Memory B cell (primary cell): ENCODE data around the gene PHLPP1.

Source experiments
- ATAC-seq: fragments of 150-1000 bp; cut with Tn5 transposase; 2 replicates; pipeline ENCODE4 v1.10.0; 2021; ENCODE audit warnings: low read depth, mild to moderate bottlenecking, moderate library complexity
- DNase-seq, 2 donors: peaks; one replicate each; pipeline ENCODE4 v3.0.0; 2022; ENCODE audit warnings: low spot score in 2 of 2
- H3K27ac Mint-ChIP-seq: one replicate; pipeline ENCODE4 v1.8.0; 2022; ENCODE audit warnings: mild to moderate bottlenecking, moderate library complexity, mixed read lengths
- H3K27me3 Mint-ChIP-seq: one replicate; pipeline ENCODE4 v1.8.0; 2022; ENCODE audit warnings: mixed read lengths
- H3K36me3 Mint-ChIP-seq: one replicate; pipeline ENCODE4 v1.8.0; 2022; ENCODE audit warnings: mild to moderate bottlenecking, mixed read lengths
- H3K4me1 Mint-ChIP-seq: one replicate; pipeline ENCODE4 v1.8.0; 2022; ENCODE audit warnings: mixed read lengths
- H3K4me3 Mint-ChIP-seq: one replicate; pipeline ENCODE4 v1.8.0; 2022; ENCODE audit warnings: mild to moderate bottlenecking, moderate library complexity, mixed read lengths
- H3K9me3 Mint-ChIP-seq: one replicate; pipeline ENCODE4 v1.8.0; 2022; ENCODE audit warnings: mixed read lengths

The PHLPP1 gene

GRCh38 chr18:62767321-62767720 lies 52.0 kb downstream of the PHLPP1 start:
- no peak overlapping the region for H3K4me3 Mint-ChIP-seq
- peaks cover 9% of the 10 kb centered on the region for H3K4me1 Mint-ChIP-seq
- H3K27me3 Mint-ChIP-seq, result no peaks in the 10 kb centered on the region
- peaks cover 8% of the 10 kb centered on the region for H3K36me3 Mint-ChIP-seq
- H3K27ac Mint-ChIP-seq, result no peak overlapping the region
- DNase-seq (no peak), ATAC-seq (no peak)
- H3K9me3 Mint-ChIP-seq, result no peaks in the 10 kb centered on the region

GRCh38 chr18:62767836-62768557 lies 52.7 kb downstream of the PHLPP1 start:
- Mint-ChIP-seq H3K9me3 (no peaks in the 10 kb centered on the region), H3K27me3 (no peaks in the 10 kb centered on the region), H3K4me3 (no peak overlapping the region), H3K4me1 (peaks cover 9% of the 10 kb centered on the region), H3K36me3 (peaks cover 8% of the 10 kb centered on the region), H3K27ac (no peak overlapping the region)
- DNase-seq (no peak), ATAC-seq (no peak)

GRCh38 chr18:62768558-62768943 lies 53.2 kb downstream of the PHLPP1 start:
- no peak for ATAC-seq
- H3K9me3 Mint-ChIP-seq, result no peaks in the 10 kb centered on the region
- DNase-seq, result no peak
- H3K4me1 Mint-ChIP-seq, result peaks cover 7% of the 10 kb centered on the region
- no peak overlapping the region for H3K4me3 Mint-ChIP-seq
- H3K27ac Mint-ChIP-seq, result no peak overlapping the region
- H3K27me3 Mint-ChIP-seq, result no peaks in the 10 kb centered on the region
- peaks cover 8% of the 10 kb centered on the region for H3K36me3 Mint-ChIP-seq

GRCh38 chr18:62769216-62769615 lies 53.9 kb downstream of the PHLPP1 start:
- H3K27me3 Mint-ChIP-seq, result no peaks in the 10 kb centered on the region
- ATAC-seq, result no peak
- no peaks in the 10 kb centered on the region for H3K9me3 Mint-ChIP-seq
- peaks cover 7% of the 10 kb centered on the region for H3K36me3 Mint-ChIP-seq
- DNase-seq, result no peak
- H3K27ac Mint-ChIP-seq, result no peak overlapping the region
- peaks cover 10% of the 10 kb centered on the region for H3K4me1 Mint-ChIP-seq
- H3K4me3 Mint-ChIP-seq, result no peak overlapping the region

GRCh38 chr18:62771494-62772270 lies 56.3 kb downstream of the PHLPP1 start:
- Mint-ChIP-seq H3K27ac (peak overlapping the region; percentile 8), H3K4me3 (no peak overlapping the region), H3K36me3 (peaks cover 1% of the 10 kb centered on the region), H3K27me3 (no peaks in the 10 kb centered on the region), H3K4me1 (peaks cover 10% of the 10 kb centered on the region), H3K9me3 (no peaks in the 10 kb centered on the region)
- no peak for ATAC-seq
- no peak for DNase-seq

GRCh38 chr18:62772860-62773584 lies 57.7 kb downstream of the PHLPP1 start:
- H3K4me1 Mint-ChIP-seq, result peaks cover 15% of the 10 kb centered on the region
- ATAC-seq (no peak), DNase-seq (no peak)
- no peak overlapping the region for H3K4me3 Mint-ChIP-seq
- no peaks in the 10 kb centered on the region for H3K9me3 Mint-ChIP-seq
- H3K36me3 Mint-ChIP-seq, result peaks cover 1% of the 10 kb centered on the region
- H3K27ac Mint-ChIP-seq, result no peak overlapping the region
- no peaks in the 10 kb centered on the region for H3K27me3 Mint-ChIP-seq

GRCh38 chr18:62773691-62774090 lies 58.4 kb downstream of the PHLPP1 start:
- DNase-seq (no peak), ATAC-seq (no peak)
- H3K4me1 Mint-ChIP-seq, result peaks cover 15% of the 10 kb centered on the region
- H3K27ac Mint-ChIP-seq, result no peak overlapping the region
- H3K36me3 Mint-ChIP-seq, result peaks cover 1% of the 10 kb centered on the region
- no peak overlapping the region for H3K4me3 Mint-ChIP-seq
- H3K27me3 Mint-ChIP-seq, result no peaks in the 10 kb centered on the region
- H3K9me3 Mint-ChIP-seq, result no peaks in the 10 kb centered on the region

GRCh38 chr18:62776024-62776570 lies 60.8 kb downstream of the PHLPP1 start:
- no peak overlapping the region for H3K4me3 Mint-ChIP-seq
- H3K9me3 Mint-ChIP-seq, result no peaks in the 10 kb centered on the region
- peaks cover 1% of the 10 kb centered on the region for H3K36me3 Mint-ChIP-seq
- H3K4me1 Mint-ChIP-seq, result peaks cover 18% of the 10 kb centered on the region
- no peaks in the 10 kb centered on the region for H3K27me3 Mint-ChIP-seq
- DNase-seq, result no peak
- ATAC-seq, result no peak
- no peak overlapping the region for H3K27ac Mint-ChIP-seq

GRCh38 chr18:62777814-62778213 lies 62.5 kb downstream of the PHLPP1 start:
- Mint-ChIP-seq H3K27ac (no peak overlapping the region), H3K27me3 (no peaks in the 10 kb centered on the region), H3K36me3 (no peaks in the 10 kb centered on the region), H3K4me1 (peaks cover 16% of the 10 kb centered on the region), H3K4me3 (no peak overlapping the region), H3K9me3 (no peaks in the 10 kb centered on the region)
- ATAC-seq (no peak), DNase-seq (no peak)

- Mint-ChIP-seq H3K4me1 (peaks cover 19% of the 10 kb centered on the region), H3K27me3 (no peaks in the 10 kb centered on the region), H3K9me3 (no peaks in the 10 kb centered on the region), H3K27ac (no peak overlapping the region), H3K4me3 (no peak overlapping the region), H3K36me3 (no peaks in the 10 kb centered on the region)
- ATAC-seq, result no peak
- DNase-seq, result no peak
Observed at GRCh38 chr18:62778976-62779869, 63.9 kb downstream of the PHLPP1 start.

- no peaks in the 10 kb centered on the region for H3K9me3 Mint-ChIP-seq
- no peak overlapping the region for H3K4me3 Mint-ChIP-seq
- H3K27me3 Mint-ChIP-seq, result no peaks in the 10 kb centered on the region
- DNase-seq (no peak), ATAC-seq (no peak)
- H3K4me1 Mint-ChIP-seq, result peaks cover 30% of the 10 kb centered on the region
- no peaks in the 10 kb centered on the region for H3K36me3 Mint-ChIP-seq
- no peak overlapping the region for H3K27ac Mint-ChIP-seq
Observed at GRCh38 chr18:62781262-62781661, 65.9 kb downstream of the PHLPP1 start.

GRCh38 chr18:62781893-62782292 lies 66.6 kb downstream of the PHLPP1 start:
- Mint-ChIP-seq H3K4me1 (peaks cover 30% of the 10 kb centered on the region), H3K27ac (no peak overlapping the region), H3K4me3 (no peak overlapping the region), H3K9me3 (no peaks in the 10 kb centered on the region), H3K27me3 (no peaks in the 10 kb centered on the region), H3K36me3 (no peaks in the 10 kb centered on the region)
- ATAC-seq (no peak), DNase-seq (no peak)

- ATAC-seq, result peak; percentile 51
- Mint-ChIP-seq H3K4me1 (peaks cover 22% of the 10 kb centered on the region), H3K27ac (no peak overlapping the region), H3K36me3 (no peaks in the 10 kb centered on the region), H3K27me3 (no peaks in the 10 kb centered on the region), H3K4me3 (peak overlapping the region; percentile 54), H3K9me3 (no peaks in the 10 kb centered on the region)
- DNase-seq, result no peak
Observed at GRCh38 chr18:62784338-62784965, 69.1 kb downstream of the PHLPP1 start.
